Renal cortex interstitium (tissue), 11 donors: ENCODE data around the gene CDKN2AIP. TPM values are rescaled to one million over a fixed set of nuclear protein-coding genes. Genes with fewer than 3 reads are reported as not detected.
"Not testable (repeated sequence)": the region's sequence is repeated elsewhere in the genome, so short reads cannot be mapped to it uniquely, and the experiment has no call there.

Experiments
- DNase-seq, 11 donors: peaks; one replicate each; pipeline ENCODE4 v3.0.0-alpha.2; 2013; ENCODE audit warnings: low read depth in 9 of 11, low spot score in 4 of 11; ENCODE audit errors: extremely low read depth in 1 of 11
- polyA plus RNA-seq, 3 donors: library from polyadenylated mRNA; unstranded; fragments of 120-200 nt; gene quantifications; one replicate each; pipeline ENCODE4 v1.2.1, GENCODE V29; 2013; ENCODE audit not compliant: insufficient read length in 3 of 3

CDKN2AIP gene
- polyA plus RNA-seq, 3 donors: 33.8 to 35.8 (median 35.7) TPM

DNA sequence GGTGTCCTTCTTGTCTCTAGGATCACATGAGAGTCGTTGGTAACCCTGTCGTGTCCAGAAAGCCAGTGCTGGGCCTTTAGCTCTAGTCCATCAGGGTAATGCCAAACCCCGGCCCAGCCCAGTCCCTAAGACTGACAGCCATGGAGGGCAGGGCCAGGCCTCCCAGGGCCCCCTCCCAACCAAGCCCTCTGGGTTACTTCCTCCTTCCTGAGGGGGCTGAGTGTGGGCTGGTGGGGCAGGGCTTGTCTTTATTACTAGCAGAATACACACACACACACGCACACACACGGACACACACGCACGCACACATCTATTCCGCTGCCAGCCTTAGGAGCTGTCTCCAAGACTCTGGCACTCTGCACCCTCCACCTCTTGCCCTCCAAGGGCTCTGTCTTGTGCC lies 35.6 kb upstream of the CDKN2AIP start:
- no peak for DNase-seq

DNA sequence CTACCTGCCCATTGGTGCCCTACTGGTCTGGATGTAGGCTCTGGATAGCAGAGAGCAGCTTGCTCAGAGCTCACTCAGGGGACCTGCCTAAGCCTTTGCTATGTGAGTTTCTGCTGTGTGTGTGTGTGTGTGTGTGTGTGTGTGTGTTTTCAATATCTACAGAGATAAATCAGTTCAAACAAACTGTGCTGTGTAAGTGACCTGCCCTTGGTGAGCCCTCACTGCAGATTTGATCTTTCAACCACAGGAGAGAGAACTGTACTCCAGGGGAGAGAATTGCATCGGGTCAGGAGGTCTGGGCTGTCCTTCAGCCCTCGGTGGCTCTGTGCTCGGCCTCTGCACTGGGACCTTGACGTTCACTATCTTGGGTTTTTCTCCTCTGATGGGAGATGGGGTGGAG lies 35.0 kb upstream of the CDKN2AIP start:
- DNase-seq: no peak

GRCh38 chr4:183409934-183410333 lies 34.5 kb upstream of the CDKN2AIP start:
- no peak for DNase-seq

DNA sequence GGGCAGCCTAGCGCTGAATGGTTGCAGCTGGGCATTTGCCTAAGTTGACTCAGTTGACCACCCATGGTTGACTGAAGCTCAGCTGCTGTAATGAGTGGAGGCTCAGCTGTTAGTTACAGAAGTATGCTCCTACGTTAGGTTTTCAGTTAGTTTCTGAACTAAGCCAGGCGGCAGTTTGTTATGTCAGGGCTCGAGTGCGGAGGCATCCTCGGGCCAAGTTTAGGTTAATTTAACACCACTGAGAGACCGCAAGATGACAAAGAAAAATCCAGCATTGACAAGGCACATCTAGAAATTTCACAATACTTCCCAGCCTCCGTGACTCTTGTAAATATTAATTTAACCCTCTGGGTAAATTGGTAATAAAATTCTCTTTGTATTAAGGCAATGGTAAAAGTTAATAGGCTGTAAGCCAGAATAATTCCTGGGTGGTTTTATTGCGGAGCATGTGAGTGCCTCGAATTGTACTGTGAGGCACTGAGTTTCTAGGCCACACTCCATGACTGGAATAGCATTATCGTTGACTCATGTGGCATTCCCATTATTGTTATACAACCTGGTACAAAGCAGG lies 33.1 kb upstream of the CDKN2AIP start:
- no peak for DNase-seq

DNA sequence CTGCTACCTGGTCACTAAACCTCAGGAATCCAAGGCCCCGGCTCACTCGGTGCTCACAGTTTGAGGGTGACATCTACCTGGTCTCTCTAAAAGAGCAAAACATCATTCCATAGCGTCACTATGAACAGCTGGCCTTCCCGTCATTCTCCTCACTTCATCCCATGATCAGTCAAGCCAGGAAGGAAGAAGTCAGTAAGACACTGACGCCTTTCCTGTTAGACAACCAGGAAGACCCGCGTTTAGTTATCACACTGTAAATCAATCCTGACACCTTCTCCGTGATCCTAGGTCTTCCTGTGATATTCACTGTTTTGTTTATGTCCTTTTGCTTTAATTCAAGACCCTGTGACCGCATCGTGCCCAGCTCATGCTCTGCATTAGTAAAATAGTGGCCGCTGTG lies 31.6 kb upstream of the CDKN2AIP start:
- no peak for DNase-seq

DNA sequence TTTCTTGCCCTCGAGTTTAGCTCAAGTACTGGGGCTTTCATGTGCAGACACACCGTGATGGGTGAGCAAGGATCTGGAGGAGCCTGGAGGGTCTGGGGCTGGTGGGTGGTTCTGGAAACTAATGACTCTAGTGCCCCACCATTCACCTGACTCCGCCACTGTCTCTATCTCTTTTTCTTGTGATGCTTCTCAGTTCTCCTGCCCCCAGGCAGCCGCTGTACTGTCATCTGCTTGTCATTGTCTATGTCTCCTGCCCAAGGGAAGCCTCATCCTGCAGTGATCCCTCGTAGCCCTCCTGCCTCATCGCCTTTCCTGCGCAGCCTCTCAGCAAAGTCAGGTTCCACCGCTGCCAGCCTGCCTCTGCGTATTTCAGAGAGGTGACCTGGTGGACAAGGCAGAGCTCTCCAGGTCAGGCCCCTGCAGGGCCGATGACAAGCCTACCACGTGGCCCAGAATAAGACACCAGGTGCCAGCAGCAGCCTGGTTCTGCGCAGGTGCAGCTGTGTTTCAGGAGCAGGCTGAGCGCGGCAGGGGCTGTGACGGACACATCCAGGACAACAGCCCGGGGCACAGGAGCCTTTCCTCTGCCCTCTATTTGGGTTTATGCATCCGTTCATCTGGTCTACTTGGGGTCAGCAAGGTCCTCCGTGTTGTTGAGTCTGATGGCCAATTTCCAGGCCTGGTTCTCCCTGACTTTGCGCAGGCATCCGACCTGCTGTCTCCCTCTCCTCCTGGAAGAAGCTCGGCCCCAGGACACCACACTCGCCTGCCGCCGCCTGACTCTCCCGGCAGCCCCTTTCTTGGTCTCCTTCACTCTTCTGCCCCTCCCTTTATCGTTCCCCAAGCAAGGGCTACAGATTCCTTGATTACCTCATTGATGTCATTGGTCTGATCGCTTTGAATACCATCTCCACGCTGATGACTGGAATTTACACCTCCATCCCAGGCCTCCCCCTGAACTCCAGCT lies 30.9 kb upstream of the CDKN2AIP start:
- DNase-seq: no peak

- DNase-seq: no peak
Measured at GRCh38 chr4:183416879-183417755, 27.3 kb upstream of the CDKN2AIP start.

- DNase-seq: no peak
Measured at GRCh38 chr4:183422962-183423631, 21.3 kb upstream of the CDKN2AIP start.

GRCh38 chr4:183424109-183424744 lies 20.2 kb upstream of the CDKN2AIP start:
- no peak for DNase-seq

DNA sequence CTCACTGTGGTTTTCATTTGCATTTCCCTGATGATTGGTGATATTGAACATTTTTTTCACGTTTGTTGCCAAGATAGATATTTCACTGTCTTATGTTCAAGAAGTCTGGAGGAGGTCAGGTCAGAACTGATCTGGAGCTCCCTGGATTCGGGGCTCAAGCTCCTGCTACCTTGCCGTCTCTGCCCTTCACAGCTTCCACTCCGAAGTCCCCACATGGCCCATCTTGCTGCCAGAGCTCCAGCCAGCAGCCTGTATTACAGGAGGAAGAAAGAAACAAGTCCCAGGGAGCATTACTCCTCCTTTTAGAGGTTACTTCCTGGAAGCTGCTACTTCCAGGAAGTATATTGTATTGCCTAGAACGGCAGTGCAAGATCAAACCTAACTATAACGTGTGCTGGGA lies 17.9 kb upstream of the CDKN2AIP start:
- DNase-seq: no peak

DNA sequence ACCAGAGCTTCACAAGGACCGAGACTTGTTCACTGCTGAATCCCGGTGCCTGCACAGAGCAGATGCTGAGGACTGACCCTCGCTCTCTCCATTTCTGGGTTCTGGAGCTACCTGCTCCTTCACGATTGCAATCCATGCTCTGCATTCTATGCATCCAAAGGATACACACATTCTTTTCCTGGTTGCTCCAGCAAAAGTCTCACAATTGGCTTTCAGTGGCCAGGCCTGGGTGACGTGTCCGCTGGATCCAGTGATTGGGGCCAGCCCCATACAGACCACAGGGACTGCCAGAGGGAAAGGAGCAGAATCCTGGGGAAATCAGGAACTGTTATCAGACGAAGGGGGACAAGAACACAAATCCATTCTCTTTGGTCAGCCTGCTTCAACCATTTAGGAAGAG lies 14.9 kb upstream of the CDKN2AIP start:
- DNase-seq: no peak

DNA sequence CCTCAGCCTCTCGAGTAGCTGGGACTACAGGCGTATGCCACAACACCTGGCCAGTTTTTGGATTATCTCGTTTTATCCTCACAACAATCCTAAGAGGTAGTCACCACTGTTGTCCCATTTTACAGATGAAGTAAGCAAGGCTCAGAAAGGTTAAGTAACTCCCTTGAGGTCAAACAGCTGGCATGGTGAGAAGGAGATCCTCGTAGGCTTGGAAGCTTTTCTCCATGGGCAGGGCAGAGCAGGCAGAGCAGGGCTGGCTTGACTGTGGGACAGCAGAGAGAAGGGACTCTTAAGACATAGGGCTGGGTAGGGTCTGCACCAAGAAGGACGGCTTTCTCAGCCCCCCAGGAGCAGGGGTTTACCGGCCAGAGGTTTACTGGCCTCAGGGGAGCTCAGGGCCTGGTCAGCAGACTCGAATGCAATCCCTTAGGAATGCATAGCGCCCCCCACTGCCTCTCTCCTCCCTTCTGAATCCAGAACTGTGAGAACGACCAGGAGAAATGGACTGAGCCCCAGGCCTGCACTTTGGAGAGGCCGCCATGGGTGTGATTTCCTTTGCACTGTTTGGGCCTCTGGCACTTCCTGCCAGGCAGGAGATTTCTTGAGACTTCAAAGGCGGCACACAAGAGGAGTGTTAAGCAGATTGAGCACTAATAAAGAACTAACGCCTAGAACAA lies 14.0 kb upstream of the CDKN2AIP start:
- no peak for DNase-seq

DNA sequence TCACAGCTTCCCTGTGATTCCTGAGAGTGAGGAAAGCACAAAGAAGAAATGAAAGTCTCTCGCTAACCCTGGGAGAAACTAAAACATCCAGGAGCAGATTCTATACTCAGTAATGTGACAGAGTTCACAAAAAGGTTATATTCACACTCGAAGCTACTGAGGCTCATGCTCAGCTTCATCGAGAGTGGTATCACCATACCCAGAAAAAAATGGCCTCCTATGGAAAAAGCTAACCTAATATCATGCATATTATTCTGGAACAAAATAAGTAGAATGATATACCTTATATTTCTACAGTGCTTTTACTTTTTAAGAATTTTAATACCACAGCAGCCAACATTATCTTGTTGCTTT lies 13.5 kb upstream of the CDKN2AIP start:
- DNase-seq: no peak

GRCh38 chr4:183431614-183432013 lies 12.8 kb upstream of the CDKN2AIP start:
- DNase-seq: no peak

DNA sequence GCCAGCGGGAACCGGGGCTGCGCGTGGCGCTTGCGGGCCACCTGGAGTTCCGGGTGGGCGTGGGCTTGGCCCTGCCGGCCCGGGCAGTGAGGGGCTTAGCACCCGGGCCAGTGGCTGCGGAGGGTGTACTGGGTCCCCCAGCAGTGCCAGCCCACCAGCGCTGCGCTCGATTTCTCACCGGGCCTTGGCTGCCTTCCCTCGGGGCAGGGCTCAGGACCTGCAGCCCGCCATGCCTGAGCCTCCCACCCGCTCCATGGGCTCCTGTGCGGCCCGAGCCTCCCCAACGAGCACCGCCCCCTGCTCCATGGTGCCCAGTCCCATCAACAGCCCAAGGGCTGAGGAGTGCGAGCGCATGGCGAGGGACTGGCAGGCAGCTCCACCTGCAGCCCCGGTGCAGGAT lies 11.3 kb upstream of the CDKN2AIP start:
- not testable (repeated sequence) for DNase-seq

- DNase-seq: no peak
Measured at GRCh38 chr4:183434264-183434663, 10.2 kb upstream of the CDKN2AIP start.

DNA sequence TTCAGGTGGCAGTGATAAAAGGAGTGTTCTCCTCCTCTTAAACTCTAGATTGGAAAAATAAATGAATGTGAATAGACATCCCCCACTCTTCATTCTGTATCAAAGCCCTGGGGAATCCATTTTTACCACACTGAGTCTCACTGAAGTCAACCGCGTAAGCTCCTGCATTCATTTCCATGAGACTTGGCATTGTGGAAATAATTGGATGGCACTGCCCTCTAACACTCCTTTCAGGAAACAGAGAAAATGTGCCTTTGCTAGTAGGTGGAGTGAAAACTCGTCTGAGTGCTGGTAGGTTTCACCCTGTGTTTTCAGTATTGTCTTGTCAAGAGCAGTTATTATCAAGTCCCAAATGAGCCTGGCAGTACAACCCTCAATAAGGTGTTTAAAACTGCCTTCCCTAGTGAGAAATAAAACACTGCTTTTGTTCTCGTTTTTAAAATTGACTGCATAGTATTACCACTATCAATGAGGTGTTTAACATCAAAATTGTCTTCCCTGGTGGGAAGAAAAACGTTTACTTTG lies 9.7 kb upstream of the CDKN2AIP start:
- DNase-seq: no peak

- DNase-seq: no peak
Measured at GRCh38 chr4:183435803-183436202, 8.6 kb upstream of the CDKN2AIP start.
